Naive B cell (primary cell): Measurements from ENCODE around the gene WDFY1. TPM values are rescaled to one million over a fixed set of nuclear protein-coding genes. Genes with fewer than 3 reads are reported as not detected.

Source experiments
- ATAC-seq, 2 donors: fragments of 150-1000 bp; cut with Tn5 transposase; 2 replicates each; pipeline ENCODE4 v1.10.0; 2021; ENCODE audit warnings: low read depth in 2 of 2, mild to moderate bottlenecking in 2 of 2, moderate library complexity in 2 of 2
- DNase-seq: peaks from one replicate; pipeline ENCODE4 v3.0.0; 2022
- H3K27ac Mint-ChIP-seq, 6 donors: one replicate each; pipeline ENCODE4 v1.8.0; 2020 to 2022; ENCODE audit warnings: mild to moderate bottlenecking in 6 of 6, mixed read lengths in 6 of 6, moderate library complexity in 5 of 6, inconsistent platforms in 2 of 6
- H3K27me3 Mint-ChIP-seq, 3 donors: one replicate each; pipeline ENCODE4 v1.8.0; 2021 to 2022; ENCODE audit warnings: mixed read lengths in 3 of 3, mild to moderate bottlenecking in 1 of 3
- H3K36me3 Mint-ChIP-seq, 2 donors: one replicate each; pipeline ENCODE4 v1.8.0; 2020 to 2022; ENCODE audit warnings: mixed read lengths in 2 of 2, inconsistent platforms in 1 of 2, mild to moderate bottlenecking in 1 of 2
- H3K4me1 Mint-ChIP-seq, 3 donors: one replicate each; pipeline ENCODE4 v1.8.0; 2020 to 2022; ENCODE audit warnings: mixed read lengths in 3 of 3, inconsistent platforms in 1 of 3, mild to moderate bottlenecking in 1 of 3, moderate library complexity in 1 of 3
- H3K4me3 Mint-ChIP-seq, 8 donors: one replicate each; pipeline ENCODE4 v1.8.0; 2020 to 2022; ENCODE audit warnings: mild to moderate bottlenecking in 8 of 8, mixed read lengths in 8 of 8, moderate library complexity in 8 of 8, inconsistent platforms in 2 of 8
- H3K9me3 Mint-ChIP-seq, 7 donors: one replicate each; pipeline ENCODE4 v1.8.0; 2020 to 2022; ENCODE audit warnings: mixed read lengths in 7 of 7, mild to moderate bottlenecking in 5 of 7, inconsistent platforms in 2 of 7, moderate library complexity in 1 of 7
- polyA plus RNA-seq, 6 donors: library from polyadenylated mRNA; unstranded; fragments of 300-500 nt; fragmentation: Illumina TruSeq; gene quantifications; one replicate each; pipeline ENCODE4 v1.2.3, GENCODE V29; 2021; ENCODE audit warnings: low read depth in 6 of 6

WDFY1 gene
- polyA plus RNA-seq, 6 donors from 2014 or later, result 12.6 to 39.2 (median 25.3) TPM

GRCh38 chr2:223870840-223871611 lies 74.1 kb downstream of the WDFY1 start:
- H3K27ac Mint-ChIP-seq, result peak overlapping the region in 2 of 6 donors; percentile 2 to 24
- H3K27me3 Mint-ChIP-seq, result no peaks in the 10 kb centered on the region
- peaks cover 16 to 21% of the 10 kb centered on the region in 2 donors for H3K36me3 Mint-ChIP-seq
- ATAC-seq, result no peak
- DNase-seq, result no peak
- H3K9me3 Mint-ChIP-seq, result peaks cover 0 to 4% (median 2%) of the 10 kb centered on the region in 7 donors
- H3K4me3 Mint-ChIP-seq, result no peak overlapping the region
- H3K4me1 Mint-ChIP-seq, result peaks cover 5 to 8% (median 6%) of the 10 kb centered on the region in 3 donors

GRCh38 chr2:223868005-223868404 lies 77.1 kb downstream of the WDFY1 start:
- H3K4me1 Mint-ChIP-seq, result peaks cover 11 to 16% (median 11%) of the 10 kb centered on the region in 3 donors
- no peak overlapping the region for H3K4me3 Mint-ChIP-seq
- peaks cover 0 to 3% (median 2%) of the 10 kb centered on the region in 7 donors for H3K9me3 Mint-ChIP-seq
- DNase-seq (no peak), ATAC-seq (no peak)
- H3K36me3 Mint-ChIP-seq, result peaks cover 16 to 17% of the 10 kb centered on the region in 2 donors
- no peak overlapping the region for H3K27ac Mint-ChIP-seq
- no peaks in the 10 kb centered on the region for H3K27me3 Mint-ChIP-seq

- H3K9me3 Mint-ChIP-seq, result peaks cover 0 to 2% (median 0%) of the 10 kb centered on the region in 7 donors
- H3K27ac Mint-ChIP-seq, result peak overlapping the region in 3 of 6 donors; percentile 8 to 94 (median 37)
- H3K4me3 Mint-ChIP-seq, result no peak overlapping the region
- H3K4me1 Mint-ChIP-seq, result peaks cover 11 to 16% (median 11%) of the 10 kb centered on the region in 3 donors
- no peak for ATAC-seq
- DNase-seq, result no peak
- no peaks in the 10 kb centered on the region for H3K27me3 Mint-ChIP-seq
- H3K36me3 Mint-ChIP-seq, result peaks cover 10 to 12% of the 10 kb centered on the region in 2 donors
These were observed 79.1 kb downstream of the WDFY1 start for GRCh38 chr2:223865907-223866508.

GRCh38 chr2:223865124-223865523 lies 80.0 kb downstream of the WDFY1 start:
- no peak overlapping the region for H3K4me3 Mint-ChIP-seq
- H3K9me3 Mint-ChIP-seq, result peaks cover 0 to 2% (median 0%) of the 10 kb centered on the region in 7 donors
- peaks cover 8 to 12% of the 10 kb centered on the region in 2 donors for H3K36me3 Mint-ChIP-seq
- no peaks in the 10 kb centered on the region for H3K27me3 Mint-ChIP-seq
- peak overlapping the region in 2 of 6 donors; percentile 11 to 82 for H3K27ac Mint-ChIP-seq
- ATAC-seq (no peak), DNase-seq (no peak)
- H3K4me1 Mint-ChIP-seq, result peaks cover 11 to 16% (median 11%) of the 10 kb centered on the region in 3 donors

- H3K4me3 Mint-ChIP-seq, result no peak overlapping the region
- DNase-seq (no peak), ATAC-seq (no peak)
- no peak overlapping the region for H3K27ac Mint-ChIP-seq
- H3K36me3 Mint-ChIP-seq, result peaks cover 0 to 6% of the 10 kb centered on the region in 2 donors
- peaks cover 11 to 12% (median 12%) of the 10 kb centered on the region in 3 donors for H3K4me1 Mint-ChIP-seq
- no peaks in the 10 kb centered on the region for H3K27me3 Mint-ChIP-seq
- H3K9me3 Mint-ChIP-seq, result no peaks in the 10 kb centered on the region
These were observed 81.6 kb downstream of the WDFY1 start for GRCh38 chr2:223863491-223863890.

GRCh38 chr2:223860809-223861738 lies 84.1 kb downstream of the WDFY1 start:
- no peak for ATAC-seq
- Mint-ChIP-seq H3K36me3 (peaks cover 0 to 6% of the 10 kb centered on the region in 2 donors), H3K27ac (peak overlapping the region in 1 of 6 donors; percentile 67), H3K4me1 (peaks cover 5 to 8% (median 8%) of the 10 kb centered on the region in 3 donors), H3K4me3 (no peak overlapping the region), H3K9me3 (no peaks in the 10 kb centered on the region), H3K27me3 (no peaks in the 10 kb centered on the region)
- no peak for DNase-seq

- Mint-ChIP-seq H3K36me3 (no peaks in the 10 kb centered on the region), H3K27ac (peak overlapping the region in 2 of 6 donors; percentile 4 to 86), H3K4me3 (no peak overlapping the region), H3K4me1 (peaks cover 0 to 2% (median 0%) of the 10 kb centered on the region in 3 donors), H3K9me3 (no peaks in the 10 kb centered on the region), H3K27me3 (no peaks in the 10 kb centered on the region)
- ATAC-seq (no peak), DNase-seq (no peak)
These were observed 86.1 kb downstream of the WDFY1 start for GRCh38 chr2:223859070-223859469.

- no peak overlapping the region for H3K4me3 Mint-ChIP-seq
- DNase-seq (no peak), ATAC-seq (no peak)
- no peaks in the 10 kb centered on the region for H3K27me3 Mint-ChIP-seq
- H3K4me1 Mint-ChIP-seq, result peaks cover 0 to 5% (median 0%) of the 10 kb centered on the region in 3 donors
- no peaks in the 10 kb centered on the region for H3K36me3 Mint-ChIP-seq
- peak overlapping the region in 1 of 6 donors; percentile 38 for H3K27ac Mint-ChIP-seq
- no peaks in the 10 kb centered on the region for H3K9me3 Mint-ChIP-seq
These were observed 88.6 kb downstream of the WDFY1 start for GRCh38 chr2:223856584-223856983.

GRCh38 chr2:223856021-223856420 lies 89.1 kb downstream of the WDFY1 start:
- no peaks in the 10 kb centered on the region for H3K27me3 Mint-ChIP-seq
- no peak for DNase-seq
- H3K4me1 Mint-ChIP-seq, result peaks cover 0 to 10% (median 5%) of the 10 kb centered on the region in 3 donors
- H3K27ac Mint-ChIP-seq, result no peak overlapping the region
- H3K4me3 Mint-ChIP-seq, result no peak overlapping the region
- H3K36me3 Mint-ChIP-seq, result peaks cover 0 to 5% of the 10 kb centered on the region in 2 donors
- no peak for ATAC-seq
- H3K9me3 Mint-ChIP-seq, result peaks cover 0 to 5% (median 3%) of the 10 kb centered on the region in 7 donors

GRCh38 chr2:223855426-223855825 lies 89.7 kb downstream of the WDFY1 start:
- no peak for DNase-seq
- no peak for ATAC-seq
- Mint-ChIP-seq H3K27me3 (no peaks in the 10 kb centered on the region), H3K4me3 (no peak overlapping the region), H3K36me3 (peaks cover under 1 to 8% of the 10 kb centered on the region in 2 donors), H3K4me1 (peaks cover 0 to 14% (median 6%) of the 10 kb centered on the region in 3 donors), H3K27ac (no peak overlapping the region), H3K9me3 (peaks cover 0 to 11% (median 3%) of the 10 kb centered on the region in 7 donors)

GRCh38 chr2:223854741-223855140 lies 90.4 kb downstream of the WDFY1 start:
- Mint-ChIP-seq H3K4me1 (peaks cover 0 to 14% (median 6%) of the 10 kb centered on the region in 3 donors), H3K27ac (no peak overlapping the region), H3K9me3 (peaks cover 0 to 13% (median 3%) of the 10 kb centered on the region in 7 donors), H3K36me3 (peaks cover 7 to 8% of the 10 kb centered on the region in 2 donors), H3K27me3 (no peaks in the 10 kb centered on the region), H3K4me3 (no peak overlapping the region)
- DNase-seq, result no peak
- ATAC-seq, result no peak

- no peak overlapping the region for H3K4me3 Mint-ChIP-seq
- DNase-seq, result no peak
- peaks cover 0 to 12% (median 6%) of the 10 kb centered on the region in 3 donors for H3K4me1 Mint-ChIP-seq
- peaks cover 0 to 25% (median 6%) of the 10 kb centered on the region in 7 donors for H3K9me3 Mint-ChIP-seq
- no peak for ATAC-seq
- no peak overlapping the region for H3K27ac Mint-ChIP-seq
- H3K27me3 Mint-ChIP-seq, result no peaks in the 10 kb centered on the region
- peaks cover 12 to 14% of the 10 kb centered on the region in 2 donors for H3K36me3 Mint-ChIP-seq
These were observed 91.7 kb downstream of the WDFY1 start for GRCh38 chr2:223853425-223853837.

- Mint-ChIP-seq H3K27me3 (no peaks in the 10 kb centered on the region), H3K4me1 (peaks cover 0 to 12% (median 6%) of the 10 kb centered on the region in 3 donors), H3K27ac (peak overlapping the region in 2 of 6 donors; percentile 27 to 70), H3K9me3 (peaks cover 0 to 25% (median 6%) of the 10 kb centered on the region in 7 donors), H3K4me3 (no peak overlapping the region), H3K36me3 (peaks cover 12 to 14% of the 10 kb centered on the region in 2 donors)
- DNase-seq, result no peak
- no peak for ATAC-seq
These were observed 92.8 kb downstream of the WDFY1 start for GRCh38 chr2:223852281-223852795.
